C4-2B (cell line): ENCODE measurements around the gene CYTH1.
"Not testable (repeated sequence)": the region's sequence is repeated elsewhere in the genome, so short reads cannot be mapped to it uniquely, and the experiment has no call there.

ENCODE experiments used
- H3K27ac ChIP-seq: fragments of 450-650 bp; 2 replicates; pipeline ENCODE4 v1.5.1; 2017
- ZFX ChIP-seq: fragments of 450-650 bp; IDR thresholded peaks from 2 replicates; pipeline ENCODE4 v1.6.1; 2017
- TF ChIP-seq, protein P1 (sequence below): fragments of 450-650 bp; conservative IDR thresholded peaks from 2 replicates; pipeline ENCODE4 v1.5.1; 2017; ENCODE audit warnings: mild to moderate bottlenecking

CYTH1 gene

DNA sequence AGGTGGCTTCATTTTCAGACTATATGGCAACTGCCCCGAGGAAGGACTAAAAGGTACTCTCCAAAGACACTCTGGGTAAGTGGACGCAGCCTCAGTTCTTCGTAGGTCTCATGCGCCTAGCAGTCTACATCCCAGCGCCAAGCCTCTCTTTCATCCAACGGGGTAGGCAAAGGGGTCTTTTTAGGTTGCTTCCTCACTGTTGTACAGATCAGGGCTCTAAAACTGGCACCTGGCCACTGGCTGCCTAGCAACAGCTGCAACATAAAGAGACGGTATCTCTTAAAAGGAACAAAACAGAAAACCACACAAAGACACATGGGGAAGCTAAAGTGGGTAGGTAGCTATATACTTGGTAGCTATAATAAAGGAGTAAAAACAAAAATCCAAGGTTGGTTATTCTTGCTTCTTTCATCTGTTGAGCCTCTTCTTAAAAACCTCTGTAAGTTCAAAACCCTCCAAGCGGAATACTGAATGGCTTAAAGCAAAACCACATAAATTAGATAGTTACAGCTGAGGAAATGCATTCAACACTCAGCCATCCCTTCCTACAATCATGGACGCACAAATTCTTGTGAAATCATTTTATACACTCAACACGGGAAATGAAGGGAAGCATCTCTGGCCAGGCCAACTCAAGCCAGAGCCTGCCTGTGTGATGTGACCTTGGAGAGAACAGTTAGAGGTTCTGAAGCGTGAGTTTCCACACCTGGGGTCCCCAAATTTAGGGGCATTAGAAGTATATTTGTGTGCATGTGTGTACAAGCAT lies 22.7 kb downstream of the CYTH1 start:
- no peak overlapping the region for H3K27ac ChIP-seq
- TF ChIP-seq, protein P1, sequence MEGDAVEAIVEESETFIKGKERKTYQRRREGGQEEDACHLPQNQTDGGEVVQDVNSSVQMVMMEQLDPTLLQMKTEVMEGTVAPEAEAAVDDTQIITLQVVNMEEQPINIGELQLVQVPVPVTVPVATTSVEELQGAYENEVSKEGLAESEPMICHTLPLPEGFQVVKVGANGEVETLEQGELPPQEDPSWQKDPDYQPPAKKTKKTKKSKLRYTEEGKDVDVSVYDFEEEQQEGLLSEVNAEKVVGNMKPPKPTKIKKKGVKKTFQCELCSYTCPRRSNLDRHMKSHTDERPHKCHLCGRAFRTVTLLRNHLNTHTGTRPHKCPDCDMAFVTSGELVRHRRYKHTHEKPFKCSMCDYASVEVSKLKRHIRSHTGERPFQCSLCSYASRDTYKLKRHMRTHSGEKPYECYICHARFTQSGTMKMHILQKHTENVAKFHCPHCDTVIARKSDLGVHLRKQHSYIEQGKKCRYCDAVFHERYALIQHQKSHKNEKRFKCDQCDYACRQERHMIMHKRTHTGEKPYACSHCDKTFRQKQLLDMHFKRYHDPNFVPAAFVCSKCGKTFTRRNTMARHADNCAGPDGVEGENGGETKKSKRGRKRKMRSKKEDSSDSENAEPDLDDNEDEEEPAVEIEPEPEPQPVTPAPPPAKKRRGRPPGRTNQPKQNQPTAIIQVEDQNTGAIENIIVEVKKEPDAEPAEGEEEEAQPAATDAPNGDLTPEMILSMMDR, result no peak
- no peak for TF ChIP-seq ZFX

DNA sequence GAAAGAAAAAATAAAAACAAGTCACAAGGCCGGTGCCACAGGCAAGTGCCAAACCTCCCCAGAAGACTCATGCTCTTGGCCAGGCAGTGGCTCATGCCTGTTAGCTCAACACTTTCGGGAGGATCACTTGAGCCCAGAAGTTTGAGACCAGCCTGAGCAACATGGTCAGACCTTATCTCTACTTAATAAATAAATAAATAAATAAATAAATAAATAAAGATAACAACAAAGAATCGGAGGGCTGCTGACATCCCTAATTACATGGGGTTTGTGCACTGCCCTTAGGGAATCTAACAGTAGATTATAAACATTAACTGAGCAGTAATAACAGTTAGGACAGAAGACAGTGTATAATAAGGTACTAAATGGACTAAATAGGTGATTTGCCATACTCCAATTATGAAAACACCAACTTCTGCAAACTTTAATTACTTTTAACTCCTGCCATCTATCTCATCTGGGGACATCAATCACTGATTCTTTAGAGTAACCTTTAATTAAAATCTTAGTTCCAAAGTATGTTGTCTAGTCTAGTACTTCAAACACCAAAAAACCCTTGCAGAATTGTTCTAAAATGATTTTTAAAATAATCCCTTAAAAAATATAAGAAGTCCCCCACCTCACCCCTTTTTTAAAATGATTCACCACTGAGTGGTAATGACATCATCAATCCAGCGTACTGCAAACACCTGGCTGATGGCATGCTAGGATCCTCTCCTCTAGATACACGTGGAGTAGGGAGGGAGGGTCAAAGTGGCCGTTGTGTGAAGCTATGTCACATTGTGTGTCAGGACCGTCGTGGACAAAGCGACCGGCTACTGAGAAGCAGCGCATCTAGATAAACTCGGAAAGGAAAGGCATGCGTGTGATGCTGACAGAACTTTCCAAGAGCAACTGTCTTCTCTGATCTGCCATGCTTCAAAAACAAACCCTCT lies 28.5 kb downstream of the CYTH1 start:
- TF ChIP-seq, protein P1, result no peak
- no peak for TF ChIP-seq ZFX
- H3K27ac ChIP-seq, result no peak overlapping the region

DNA sequence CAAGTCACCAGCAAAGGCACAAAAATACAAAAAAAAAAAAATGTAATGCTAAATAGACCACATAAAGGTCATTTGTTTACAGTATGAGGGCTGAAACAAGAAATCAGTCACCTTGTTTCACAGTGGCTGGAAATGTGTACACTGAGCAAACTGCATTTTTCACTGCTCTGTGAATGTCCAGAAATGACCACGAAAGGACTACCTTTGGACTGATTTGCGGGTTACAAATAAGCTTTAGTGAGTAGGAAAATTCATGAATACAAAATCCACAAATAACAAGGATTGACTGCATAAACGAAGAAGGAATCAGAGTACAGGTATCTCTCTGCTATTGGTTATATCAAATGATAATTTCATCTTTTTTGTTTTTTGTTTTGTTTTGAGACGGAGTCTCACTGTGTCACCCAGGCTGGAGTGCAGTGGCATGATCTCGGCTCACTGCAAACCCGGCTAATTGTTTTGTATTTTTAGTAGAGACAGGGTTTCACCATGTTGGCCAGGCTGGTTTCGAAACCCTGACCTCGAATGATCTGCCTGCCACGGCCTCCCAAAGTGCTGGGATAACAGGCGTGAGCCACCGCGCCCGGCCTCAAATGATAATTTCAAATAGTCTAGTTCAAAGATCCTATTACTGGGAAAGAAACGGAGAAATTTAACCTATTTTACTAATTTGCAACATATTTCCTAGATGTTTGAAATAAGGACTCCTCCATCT lies 30.5 kb downstream of the CYTH1 start:
- no peak overlapping the region for H3K27ac ChIP-seq
- TF ChIP-seq, protein P1, result no peak
- TF ChIP-seq ZFX, result no peak

DNA sequence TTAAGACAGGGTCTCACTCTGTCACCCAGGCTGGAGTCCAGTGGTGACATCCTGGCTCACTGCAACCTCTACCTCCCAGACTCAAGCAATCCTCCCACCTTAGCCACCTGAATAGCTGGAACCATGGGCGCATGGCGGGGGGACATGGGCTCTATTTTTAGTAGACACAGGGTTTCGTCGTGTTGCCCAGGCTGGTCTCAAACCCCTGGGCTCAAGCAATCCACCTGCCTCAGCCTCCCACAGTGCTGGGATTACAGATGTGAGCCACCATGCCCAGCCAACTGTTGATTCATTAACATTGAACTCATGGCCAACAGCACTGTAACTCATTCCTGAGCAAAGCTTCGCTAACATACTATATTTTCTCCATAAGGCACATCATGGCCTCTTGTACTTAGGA lies 31.1 kb downstream of the CYTH1 start:
- H3K27ac ChIP-seq, result not testable (repeated sequence)

DNA sequence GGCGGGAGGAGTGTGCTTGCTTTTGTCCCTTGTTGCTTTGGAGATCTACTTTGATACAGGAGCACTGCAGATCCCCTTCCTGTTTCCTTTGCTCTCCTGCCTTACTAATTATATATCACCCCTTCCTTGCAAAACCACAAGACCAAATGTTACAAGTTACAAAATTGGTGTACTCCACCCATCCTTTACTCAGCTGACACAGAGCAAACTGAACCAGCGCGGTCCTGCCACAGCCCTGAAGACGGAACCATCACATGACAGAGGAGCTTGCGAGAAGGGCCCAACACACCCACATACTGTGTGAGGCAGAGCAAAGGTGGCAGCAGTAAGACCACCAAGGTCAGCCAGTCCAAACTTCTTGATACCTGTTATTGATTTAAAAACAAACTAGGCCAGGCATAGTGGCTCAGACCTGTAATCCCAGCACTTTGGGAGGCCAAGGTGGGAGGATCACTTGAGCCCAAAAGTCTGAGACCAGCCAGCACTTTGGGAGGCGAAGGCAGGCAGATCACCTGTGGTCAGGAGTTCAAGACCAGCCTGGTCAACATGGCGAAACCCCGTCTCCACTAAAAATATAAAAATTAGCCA lies 33.2 kb downstream of the CYTH1 start:
- H3K27ac ChIP-seq, result no peak overlapping the region
- no peak for TF ChIP-seq ZFX

DNA sequence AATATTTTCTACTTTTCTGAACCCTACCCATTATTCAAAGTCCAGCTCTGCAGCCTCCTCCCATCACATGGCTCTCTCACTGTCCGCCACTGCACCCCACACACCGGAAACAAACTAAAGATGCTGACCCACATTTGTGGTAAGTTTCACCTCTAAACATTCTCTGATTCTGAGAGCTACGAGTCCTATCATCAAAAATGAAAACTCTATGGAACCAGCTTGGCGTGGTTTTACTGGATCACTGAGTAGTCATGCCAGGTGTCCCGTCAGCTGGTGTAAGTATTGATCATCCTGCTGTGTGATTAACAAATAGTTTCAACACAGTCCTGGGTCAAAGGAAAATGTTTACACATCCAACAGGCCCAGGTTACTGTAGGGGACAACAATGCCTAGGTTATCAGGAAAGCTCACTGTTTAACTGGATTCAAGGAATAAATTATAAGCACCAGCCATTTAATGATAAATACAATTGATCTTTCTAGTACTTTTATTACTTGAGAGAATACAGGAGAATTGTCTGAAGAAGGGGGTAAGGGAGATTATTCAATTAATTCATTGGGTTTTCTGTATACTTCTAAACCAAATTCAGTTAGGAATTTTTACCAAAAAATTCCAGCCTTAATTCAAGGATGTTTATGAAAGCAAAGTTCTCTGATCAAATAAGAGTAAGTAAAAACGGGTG lies 33.9 kb downstream of the CYTH1 start:
- TF ChIP-seq, protein P1, result no peak
- no peak for TF ChIP-seq ZFX
- no peak overlapping the region for H3K27ac ChIP-seq

DNA sequence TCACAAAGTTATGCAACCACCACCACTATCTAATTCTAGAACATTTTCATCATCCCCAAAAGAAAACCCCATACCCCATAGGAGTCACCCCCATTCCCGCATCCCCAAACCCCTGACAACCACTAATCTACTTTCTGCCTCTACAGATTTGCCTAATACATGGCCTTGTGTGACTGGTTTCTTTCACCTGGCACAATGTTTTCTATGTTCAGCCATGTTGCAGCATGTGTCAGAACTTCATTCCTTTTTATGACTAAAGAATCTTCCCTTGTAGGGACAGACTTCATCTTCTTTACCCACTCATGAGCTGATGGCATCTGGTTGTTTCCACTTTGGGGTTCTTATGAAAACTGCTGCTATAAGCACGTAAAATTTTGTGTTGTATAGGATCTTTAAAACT lies 34.6 kb downstream of the CYTH1 start:
- no peak for TF ChIP-seq ZFX
- TF ChIP-seq, protein P1, result no peak
- H3K27ac ChIP-seq, result no peak overlapping the region
